Uterus (tissue), 4 donors: ENCODE data around the gene ULK3. TPM values are rescaled to one million over a fixed set of nuclear protein-coding genes. Genes with fewer than 3 reads are reported as not detected.

Experiments used
- DNase-seq, 2 donors: peaks; one replicate each; pipeline ENCODE4 v3.0.0-alpha.2; 2019 to 2020
- H3K27ac ChIP-seq, 2 donors: fragments of 200-600 bp; sonication (generic); 1 replicate in 1 of 2; 2 replicates in 1 of 2; pipeline ENCODE4 v1.5.1; 2016 to 2018
- H3K27me3 ChIP-seq, 2 donors: fragments of 200-600 bp; sonication (generic); one replicate each; pipeline ENCODE4 v1.5.1; 2018 to 2019; ENCODE audit warnings: control low read depth in 1 of 2
- H3K36me3 ChIP-seq, 2 donors: fragments of 200-600 bp; sonication (generic); one replicate each; pipeline ENCODE4 v1.5.1; 2019; ENCODE audit warnings: control low read depth in 1 of 2
- H3K4me1 ChIP-seq, 2 donors: fragments of 200-600 bp; sonication (generic); one replicate each; pipeline ENCODE4 v1.5.1; 2018 to 2019; ENCODE audit warnings: control low read depth in 1 of 2
- H3K4me3 ChIP-seq, 2 donors: fragments of 200-600 bp; sonication (generic); 1 replicate in 1 of 2; 2 replicates in 1 of 2; pipeline ENCODE4 v1.5.1; 2018 to 2019; ENCODE audit warnings: mild to moderate bottlenecking in 1 of 2
- H3K9me3 ChIP-seq, 2 donors: fragments of 200-600 bp; sonication (generic); one replicate each; pipeline ENCODE4 v1.5.1; 2019; ENCODE audit warnings: control low read depth in 1 of 2
- CTCF ChIP-seq, 4 experiments: fragments of 200-600 bp in 2 of 4; fragments of 450-650 bp in 2 of 4; sonication (generic) in 2 of 4; IDR thresholded peaks; one replicate each; pipeline ENCODE4 v1.5.1; 2016 to 2019; ENCODE audit warnings: antibody characterized with exemption in 4 of 4, mild to moderate bottlenecking in 2 of 4, moderate library complexity in 1 of 4
- POLR2A ChIP-seq, 2 donors: fragments of 450-650 bp; IDR thresholded peaks; one replicate each; pipeline ENCODE4 v1.6.1; 2016; ENCODE audit warnings: antibody characterized with exemption in 2 of 2, mild to moderate bottlenecking in 1 of 2, moderate library complexity in 1 of 2
- intact Hi-C: fragments of 100-400 bp; cut with DNase I; formaldehyde crosslinking; loops from one replicate; pipeline ENCODE4 v1.15.1; 2023; ENCODE audit warnings: low total_unique reads
- total RNA-seq, 4 donors: library from RNA; depleted of rRNA in 3 of 4; stranded (reverse); fragments of >200 nt in 3 of 4; gene quantifications; one replicate each; pipeline versions ENCODE4 v1.1.0 to v1.2.4, GENCODE V29; 2014 to 2023
- donor health status: DM: yes; HTN: yes; CAD: no.

Gene ULK3
- total RNA-seq, 4 donors from 2014 or later: 29.0 to 105 (median 41.2) TPM

- H3K9me3 ChIP-seq: no peaks in the 10 kb centered on the region
- H3K27me3 ChIP-seq: no peaks in the 10 kb centered on the region
- intact Hi-C loops: no loop called here
- no peak overlapping the region for H3K27ac ChIP-seq
- H3K36me3 ChIP-seq: no peaks in the 10 kb centered on the region
- no peak overlapping the region for H3K4me3 ChIP-seq
- TF ChIP-seq CTCF (IDR thresholded peaks at IDR 0.05) (no peak), POLR2A (IDR thresholded peaks at IDR 0.05) (no peak)
- DNase-seq: no peak
- peaks cover 0 to 9% of the 10 kb centered on the region in 2 donors for H3K4me1 ChIP-seq
Observed at GRCh38 chr15:74847432-74847831, 4.5 kb upstream of the ULK3 start.

GRCh38 chr15:74845581-74845980 is 2.6 kb upstream of the ULK3 start:
- H3K27ac ChIP-seq: no peak overlapping the region
- no peak overlapping the region for H3K4me3 ChIP-seq
- no peaks in the 10 kb centered on the region for H3K27me3 ChIP-seq
- intact Hi-C loops: no loop called here
- H3K4me1 ChIP-seq: peaks cover 0 to 17% of the 10 kb centered on the region in 2 donors
- no peak for DNase-seq
- H3K9me3 ChIP-seq: no peaks in the 10 kb centered on the region
- no peaks in the 10 kb centered on the region for H3K36me3 ChIP-seq
- no peak for TF ChIP-seq POLR2A (IDR thresholded peaks at IDR 0.05)
- TF ChIP-seq CTCF (IDR thresholded peaks at IDR 0.05): no peak

GRCh38 chr15:74845208-74845568 is 2.2 kb upstream of the ULK3 start:
- Histone ChIP-seq H3K27ac (no peak overlapping the region), H3K27me3 (no peaks in the 10 kb centered on the region), H3K36me3 (no peaks in the 10 kb centered on the region), H3K4me1 (peaks cover 0 to 17% of the 10 kb centered on the region in 2 donors), H3K9me3 (no peaks in the 10 kb centered on the region), H3K4me3 (no peak overlapping the region)
- no peak for DNase-seq
- TF ChIP-seq POLR2A (IDR thresholded peaks at IDR 0.05) (no peak), CTCF (IDR thresholded peaks at IDR 0.05) (no peak)
- intact Hi-C loops: no loop called here

GRCh38 chr15:74844319-74845207 is 1.6 kb upstream of the ULK3 start:
- Histone ChIP-seq H3K4me3 (no peak overlapping the region), H3K9me3 (no peaks in the 10 kb centered on the region), H3K27me3 (no peaks in the 10 kb centered on the region), H3K36me3 (no peaks in the 10 kb centered on the region), H3K27ac (peak overlapping the region; percentile 91 to 92), H3K4me1 (peaks cover 0 to 17% of the 10 kb centered on the region in 2 donors)
- intact Hi-C loops: no loop called here
- TF ChIP-seq CTCF (IDR thresholded peaks at IDR 0.05) (no peak), POLR2A (IDR thresholded peaks at IDR 0.05) (no peak)
- DNase-seq: no peak

GRCh38 chr15:74843891-74844299 is 939 bp upstream of the ULK3 start:
- peaks cover 0 to 17% of the 10 kb centered on the region in 2 donors for H3K4me1 ChIP-seq
- intact Hi-C loops: no loop called here
- peak overlapping the region; percentile 91 to 92 for H3K27ac ChIP-seq
- no peaks in the 10 kb centered on the region for H3K36me3 ChIP-seq
- peak; percentile 22 to 34 for DNase-seq
- TF ChIP-seq CTCF (IDR thresholded peaks at IDR 0.05) (no peak), POLR2A (IDR thresholded peaks at IDR 0.05) (no peak)
- H3K9me3 ChIP-seq: no peaks in the 10 kb centered on the region
- peak overlapping the region in 1 of 2 donors; percentile 77 for H3K4me3 ChIP-seq
- no peaks in the 10 kb centered on the region for H3K27me3 ChIP-seq
